Gastroesophageal sphincter (tissue), 3 donors: ENCODE results near the gene CELSR3.

Experiments
- CTCF ChIP-seq, 4 experiments: fragments of 200-600 bp in 2 of 4; fragments of 450-650 bp in 2 of 4; sonication (generic) in 1 of 4; IDR thresholded peaks; one replicate each; pipeline ENCODE4 v1.5.1; 2017 to 2019; ENCODE audit warnings: antibody characterized with exemption in 4 of 4, mild to moderate bottlenecking in 2 of 4, moderate library complexity in 2 of 4
- EP300 ChIP-seq: sonication (generic); formaldehyde crosslinking; IDR thresholded peaks from one replicate; pipeline ENCODE4 v1.6.1; 2017; ENCODE audit warnings: antibody characterized with exemption, mild to moderate bottlenecking
- POLR2A ChIP-seq, 2 donors: fragments of 450-650 bp; IDR thresholded peaks; one replicate each; pipeline ENCODE4 v1.6.1; 2017; ENCODE audit warnings: antibody characterized with exemption in 2 of 2, mild to moderate bottlenecking in 2 of 2, moderate library complexity in 1 of 2
- POLR2AphosphoS5 ChIP-seq: sonication (generic); formaldehyde crosslinking; IDR thresholded peaks from one replicate; pipeline ENCODE4 v1.6.1; 2017; ENCODE audit warnings: antibody characterized with exemption

GRCh38 chr3:48621461-48621869 is 41.2 kb downstream of the CELSR3 start, which contains the start of gene TMEM89:
- TF ChIP-seq CTCF (IDR thresholded peaks at IDR 0.05) (no peak), POLR2AphosphoS5 (no peak), EP300 (no peak), POLR2A (IDR thresholded peaks at IDR 0.05) (no peak)
